H9 (cell line): ENCODE data around the gene CCDC63. TPM values are rescaled to one million over a fixed set of nuclear protein-coding genes. Genes with fewer than 3 reads are reported as not detected.

Experiments used
- DNase-seq: peaks from one replicate; pipeline ENCODE4 v3.0.0-alpha.2; 2017
- H2AFZ ChIP-seq: one replicate; pipeline ENCODE4 v1.6.1; 2013; ENCODE audit warnings: mild to moderate bottlenecking, low read length, control low read depth, moderate library complexity
- H2AK5ac ChIP-seq: 2 replicates; pipeline ENCODE4 v1.6.1; 2013; ENCODE audit warnings: low read length, control low read depth, mixed read lengths; ENCODE audit not compliant: insufficient read length
- H2BK120ac ChIP-seq: one replicate; pipeline ENCODE4 v1.6.1; 2013; ENCODE audit warnings: low read depth, mild to moderate bottlenecking, low read length, control low read depth, inconsistent platforms; ENCODE audit not compliant: poor library complexity, severe bottlenecking
- H2BK12ac ChIP-seq: 2 replicates; pipeline ENCODE4 v1.6.1; 2013; ENCODE audit warnings: low read length, control low read depth, mixed read lengths, low read depth; ENCODE audit not compliant: insufficient read length
- H2BK15ac ChIP-seq: 2 replicates; pipeline ENCODE4 v1.6.1; 2013; ENCODE audit warnings: low read depth, low read length, control low read depth
- H2BK20ac ChIP-seq: one replicate; pipeline ENCODE4 v1.6.1; 2013; ENCODE audit warnings: low read depth, mild to moderate bottlenecking, low read length, control low read depth, inconsistent platforms; ENCODE audit not compliant: poor library complexity, severe bottlenecking
- H2BK5ac ChIP-seq: 2 replicates; pipeline ENCODE4 v1.6.1; 2013; ENCODE audit warnings: low read length, control low read depth, mixed read lengths; ENCODE audit not compliant: insufficient read length
- H3K14ac ChIP-seq: 2 replicates; pipeline ENCODE4 v1.6.1; 2013; ENCODE audit warnings: low read length, control low read depth; ENCODE audit not compliant: insufficient read depth
- H3K18ac ChIP-seq: 2 replicates; pipeline ENCODE4 v1.6.1; 2013; ENCODE audit warnings: low read depth, mild to moderate bottlenecking, mixed read lengths, low read length, control low read depth; ENCODE audit not compliant: insufficient read length
- H3K23ac ChIP-seq: 2 replicates; pipeline ENCODE4 v1.6.1; 2013; ENCODE audit warnings: low read length, control low read depth, mixed read lengths, low read depth; ENCODE audit not compliant: insufficient read length
- H3K23me2 ChIP-seq: 2 replicates; pipeline ENCODE4 v1.6.1; 2013; ENCODE audit warnings: low read depth, mild to moderate bottlenecking, mixed read lengths, low read length, control low read depth; ENCODE audit not compliant: insufficient read length, poor library complexity, severe bottlenecking
- H3K27ac ChIP-seq: 2 replicates; pipeline ENCODE4 v1.5.1; 2013; ENCODE audit warnings: low read length, control low read depth, mixed read lengths, low read depth; ENCODE audit not compliant: insufficient read length
- H3K27me3 ChIP-seq: 2 replicates; pipeline ENCODE4 v1.6.1; 2013; ENCODE audit warnings: low read length, control low read depth, inconsistent platforms; ENCODE audit not compliant: insufficient read depth
- H3K4ac ChIP-seq: 2 replicates; pipeline ENCODE4 v1.6.1; 2013; ENCODE audit warnings: low read depth, mild to moderate bottlenecking, control low read depth, inconsistent platforms, low read length, moderate library complexity
- H3K4me1 ChIP-seq: 2 replicates; pipeline ENCODE4 v1.6.1; 2013; ENCODE audit warnings: low read length, control low read depth, inconsistent platforms; ENCODE audit not compliant: insufficient read depth
- H3K4me2 ChIP-seq: 2 replicates; pipeline ENCODE4 v1.6.1; 2013; ENCODE audit warnings: low read length, control low read depth, mixed read lengths; ENCODE audit not compliant: insufficient read length, insufficient read depth
- H3K56ac ChIP-seq: 2 replicates; pipeline ENCODE4 v1.6.1; 2013; ENCODE audit warnings: low read depth, mild to moderate bottlenecking, mixed read lengths, low read length, control low read depth; ENCODE audit not compliant: insufficient read length
- H3K79me1 ChIP-seq: 2 replicates; pipeline ENCODE4 v1.6.1; 2013; ENCODE audit warnings: low read depth, mild to moderate bottlenecking, moderate library complexity, low read length, control low read depth, inconsistent platforms; ENCODE audit not compliant: insufficient read depth, poor library complexity, severe bottlenecking
- H3K79me2 ChIP-seq: 2 replicates; pipeline ENCODE4 v1.6.1; 2013; ENCODE audit warnings: low read length, control low read depth, inconsistent platforms; ENCODE audit not compliant: insufficient read depth
- H3K9ac ChIP-seq: 2 replicates; pipeline ENCODE4 v1.6.1; 2013; ENCODE audit warnings: low read length, control low read depth, mixed read lengths; ENCODE audit not compliant: insufficient read length; ENCODE audit errors: extremely low read depth
- H3K9me3 ChIP-seq: one replicate; pipeline ENCODE4 v1.6.1; 2013; ENCODE audit warnings: low read depth, low read length, inconsistent platforms; ENCODE audit not compliant: control insufficient read depth
- H3T11ph ChIP-seq: one replicate; pipeline ENCODE4 v1.6.1; 2013; ENCODE audit warnings: mild to moderate bottlenecking, low read length, control low read depth, inconsistent platforms
- H4K20me1 ChIP-seq: one replicate; pipeline ENCODE4 v1.6.1; 2013; ENCODE audit not compliant: control insufficient read depth, insufficient read length, insufficient read depth
- H4K5ac ChIP-seq: 2 replicates; pipeline ENCODE4 v1.6.1; 2013; ENCODE audit warnings: low read depth, mild to moderate bottlenecking, mixed read lengths, low read length, control low read depth; ENCODE audit not compliant: insufficient read length
- H4K8ac ChIP-seq: replicated peaks from 2 replicates; pipeline ENCODE4 v1.6.1; 2013; ENCODE audit warnings: low read length, control low read depth, mixed read lengths, low read depth; ENCODE audit not compliant: insufficient read length
- H4K91ac ChIP-seq: 2 replicates; pipeline ENCODE4 v1.6.1; 2013; ENCODE audit warnings: low read depth, mild to moderate bottlenecking, moderate library complexity, mixed read lengths, low read length, control low read depth; ENCODE audit not compliant: insufficient read length
- H3K27ac Mint-ChIP-seq, 3 experiments: 2 replicates in 2 of 3; 3 replicates in 1 of 3; pipeline ENCODE4 v1.8.0; 2020 to 2021; ENCODE audit warnings: mixed read lengths in 3 of 3, mild to moderate bottlenecking in 1 of 3, moderate library complexity in 1 of 3
- H3K27me3 Mint-ChIP-seq: 2 replicates; pipeline ENCODE4 v1.8.0; 2021; ENCODE audit warnings: low read depth, mild to moderate bottlenecking, moderate library complexity, mixed read lengths
- H3K36me3 Mint-ChIP-seq, 3 experiments: 2 replicates in 2 of 3; 3 replicates in 1 of 3; pipeline ENCODE4 v1.8.0; 2020 to 2021; ENCODE audit warnings: low read depth in 3 of 3, mixed read lengths in 3 of 3; ENCODE audit not compliant: insufficient read depth in 1 of 3
- H3K4me1 Mint-ChIP-seq, 2 experiments: 2 replicates each; pipeline ENCODE4 v1.8.0; 2020; ENCODE audit warnings: mixed read lengths in 2 of 2
- H3K4me3 Mint-ChIP-seq, 2 experiments: 2 replicates in 1 of 2; 3 replicates in 1 of 2; pipeline ENCODE4 v1.8.0; 2020 to 2021; ENCODE audit warnings: mild to moderate bottlenecking in 2 of 2, mixed read lengths in 2 of 2, moderate library complexity in 1 of 2
- H3K9me3 Mint-ChIP-seq, 2 experiments: 2 replicates in 1 of 2; 3 replicates in 1 of 2; pipeline ENCODE4 v1.8.0; 2020; ENCODE audit warnings: mild to moderate bottlenecking in 2 of 2, mixed read lengths in 2 of 2, moderate library complexity in 1 of 2
- CTCF ChIP-seq: fragments of 200-600 bp; sonication (generic); conservative IDR thresholded peaks from 3 replicates; pipeline ENCODE4 v1.8.0; 2021; ENCODE audit warnings: antibody characterized with exemption, mild to moderate bottlenecking
- total RNA-seq: library from RNA; stranded (reverse); gene quantifications from 2 replicates; pipeline ENCODE4 v1.2.1, GENCODE V29; 2021

The CCDC63 gene
- total RNA-seq, 1 experiment from 2014 or later, result 0.77 TPM

- no peak overlapping the region for H2BK5ac ChIP-seq
- H3K9me3 ChIP-seq, result no peaks in the 10 kb centered on the region
- peaks cover 11 to 12% of the 10 kb centered on the region in 2 experiments; a peak in 4 of 5 replicates for H3K9me3 Mint-ChIP-seq
- no peaks in the 10 kb centered on the region for H3K4me1 ChIP-seq
- H3K4me3 Mint-ChIP-seq, result no peak overlapping the region
- peaks cover 42% of the 10 kb centered on the region for H3K27me3 Mint-ChIP-seq
- no peak overlapping the region for H3K4ac ChIP-seq
- H2BK20ac ChIP-seq, result no peak overlapping the region
- no peak for DNase-seq
- H4K8ac ChIP-seq, result no peak overlapping the region
- no peak for TF ChIP-seq CTCF
- no peaks in the 10 kb centered on the region for H4K20me1 ChIP-seq
- H3K27ac Mint-ChIP-seq, result no peak overlapping the region
- no peak overlapping the region for H3K27ac ChIP-seq
- H2BK15ac ChIP-seq, result no peak overlapping the region
- peaks cover 0 to 5% (median 3%) of the 10 kb centered on the region in 3 experiments; a peak in 4 of 7 replicates for H3K36me3 Mint-ChIP-seq
- H3K79me1 ChIP-seq, result no peaks in the 10 kb centered on the region
- no peak overlapping the region for H3K9ac ChIP-seq
- no peak overlapping the region for H3K56ac ChIP-seq
- H3K18ac ChIP-seq, result no peak overlapping the region
- no peak overlapping the region for H2AFZ ChIP-seq
- no peak overlapping the region for H3K23ac ChIP-seq
- no peak overlapping the region for H4K5ac ChIP-seq
- no peak overlapping the region for H4K91ac ChIP-seq
- peaks cover 2% of the 10 kb centered on the region in 2 experiments; a peak in 2 of 4 replicates for H3K4me1 Mint-ChIP-seq
- H3T11ph ChIP-seq, result no peak overlapping the region
- no peaks in the 10 kb centered on the region for H3K27me3 ChIP-seq
- H3K23me2 ChIP-seq, result no peaks in the 10 kb centered on the region
- H2BK120ac ChIP-seq, result no peak overlapping the region
- H3K14ac ChIP-seq, result no peak overlapping the region
- H3K4me2 ChIP-seq, result no peak overlapping the region
- no peak overlapping the region for H2AK5ac ChIP-seq
- no peak overlapping the region for H2BK12ac ChIP-seq
- H3K79me2 ChIP-seq, result no peaks in the 10 kb centered on the region; the same call in 1 of the 2 replicates
These were observed 44.3 kb upstream of the CCDC63 start for GRCh38 chr12:110802489-110802888.
